ENCODE measurements around the gene PDE9A.
A peak's percentile ranks its signal among the peaks of the same experiment; 100 is the strongest.

PDE9A gene

DNA sequence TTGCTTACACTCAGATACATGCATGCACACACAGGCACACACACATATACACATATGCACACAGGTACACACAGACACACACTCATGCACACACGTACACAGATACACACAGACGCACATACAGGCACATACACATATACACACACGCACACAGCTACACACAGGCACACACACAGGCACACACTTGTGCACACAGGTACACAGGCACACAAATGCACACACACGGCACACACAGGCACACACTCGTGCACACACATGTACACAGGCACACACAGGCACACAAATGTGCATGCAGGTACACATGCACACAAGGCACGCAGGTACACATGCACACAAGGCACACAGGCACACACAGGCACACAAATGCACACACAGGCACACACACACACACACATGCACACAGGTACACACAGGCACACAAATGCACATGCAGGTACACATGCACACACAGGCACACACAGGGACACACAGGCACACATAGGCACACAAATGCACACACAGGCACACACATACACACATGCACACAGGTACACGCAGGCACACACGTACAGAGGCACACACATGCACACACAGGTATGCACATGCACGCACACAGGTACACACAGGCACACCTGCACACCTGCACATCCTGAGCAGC, 115.9 kb downstream of the PDE9A start:
- Mint-ChIP-seq H3K27ac (no peak overlapping the region), H3K27me3 (ENCODE audit: low read depth, poor library complexity) (no peaks in the 10 kb centered on the region), H3K4me1 (peaks cover 17% of the 10 kb centered on the region), H3K4me3 (no peak overlapping the region), H3K36me3 (ENCODE audit: low read depth) (peaks cover 73% of the 10 kb centered on the region), H3K9me3 (peaks cover 6% of the 10 kb centered on the region)
- DNase-seq: no peak
- TF ChIP-seq, protein P1, sequence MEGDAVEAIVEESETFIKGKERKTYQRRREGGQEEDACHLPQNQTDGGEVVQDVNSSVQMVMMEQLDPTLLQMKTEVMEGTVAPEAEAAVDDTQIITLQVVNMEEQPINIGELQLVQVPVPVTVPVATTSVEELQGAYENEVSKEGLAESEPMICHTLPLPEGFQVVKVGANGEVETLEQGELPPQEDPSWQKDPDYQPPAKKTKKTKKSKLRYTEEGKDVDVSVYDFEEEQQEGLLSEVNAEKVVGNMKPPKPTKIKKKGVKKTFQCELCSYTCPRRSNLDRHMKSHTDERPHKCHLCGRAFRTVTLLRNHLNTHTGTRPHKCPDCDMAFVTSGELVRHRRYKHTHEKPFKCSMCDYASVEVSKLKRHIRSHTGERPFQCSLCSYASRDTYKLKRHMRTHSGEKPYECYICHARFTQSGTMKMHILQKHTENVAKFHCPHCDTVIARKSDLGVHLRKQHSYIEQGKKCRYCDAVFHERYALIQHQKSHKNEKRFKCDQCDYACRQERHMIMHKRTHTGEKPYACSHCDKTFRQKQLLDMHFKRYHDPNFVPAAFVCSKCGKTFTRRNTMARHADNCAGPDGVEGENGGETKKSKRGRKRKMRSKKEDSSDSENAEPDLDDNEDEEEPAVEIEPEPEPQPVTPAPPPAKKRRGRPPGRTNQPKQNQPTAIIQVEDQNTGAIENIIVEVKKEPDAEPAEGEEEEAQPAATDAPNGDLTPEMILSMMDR (IDR thresholded peaks at IDR 0.05): no peak

- Mint-ChIP-seq H3K27me3 (ENCODE audit: low read depth, poor library complexity) (no peaks in the 10 kb centered on the region), H3K9me3 (peaks cover 9% of the 10 kb centered on the region), H3K4me1 (peaks cover 17% of the 10 kb centered on the region), H3K36me3 (ENCODE audit: low read depth) (peaks cover 70% of the 10 kb centered on the region), H3K4me3 (no peak overlapping the region), H3K27ac (peak overlapping the region; percentile 83)
- DNase-seq: no peak
- TF ChIP-seq, protein P1 (IDR thresholded peaks at IDR 0.05): no peak
These were observed 116.6 kb downstream of the PDE9A start for GRCh38 chr21:42769820-42770716.

DNA sequence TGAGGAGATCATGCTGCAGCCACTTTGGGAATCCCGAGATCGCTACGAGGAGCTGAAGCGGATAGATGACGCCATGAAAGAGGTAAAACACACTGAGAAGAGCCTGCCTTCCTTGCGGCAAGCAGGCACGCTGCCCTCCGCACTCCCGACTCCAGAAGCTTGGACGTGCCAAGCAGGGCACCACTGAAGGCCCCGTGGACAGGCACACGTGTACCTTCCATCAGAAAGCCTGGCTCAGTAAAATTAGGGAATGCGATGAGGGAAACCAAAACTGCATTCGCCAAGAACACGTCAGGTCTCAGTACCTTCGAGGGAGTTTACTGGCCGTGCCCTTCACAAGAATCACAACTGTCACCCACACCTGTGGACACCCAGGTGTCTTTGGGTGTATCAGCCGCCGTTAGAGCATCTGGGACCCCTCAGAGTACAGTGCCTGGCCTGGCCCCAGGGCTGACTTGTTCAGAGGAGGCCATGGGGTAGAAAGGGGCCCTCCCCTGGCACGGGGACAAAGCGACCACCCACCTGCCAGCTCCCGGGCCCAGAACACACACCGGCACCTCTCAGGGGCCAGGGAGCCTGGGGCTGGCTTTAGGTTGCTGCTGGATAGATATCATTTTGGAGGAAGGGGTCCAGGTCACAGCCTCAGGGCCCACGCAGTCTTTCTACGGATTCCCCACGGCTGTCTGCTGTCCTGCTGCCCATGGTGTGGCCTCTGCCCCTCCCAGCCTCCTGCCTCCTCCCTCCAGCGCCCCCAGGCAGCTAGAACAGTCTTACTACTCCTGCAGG, 117.5 kb downstream of the PDE9A start:
- H3K4me3 Mint-ChIP-seq: no peak overlapping the region
- peaks cover 14% of the 10 kb centered on the region for H3K4me1 Mint-ChIP-seq
- DNase-seq: no peak
- peaks cover 71% of the 10 kb centered on the region for H3K36me3 Mint-ChIP-seq (ENCODE audit: low read depth)
- peaks cover 15% of the 10 kb centered on the region for H3K9me3 Mint-ChIP-seq
- H3K27me3 Mint-ChIP-seq (ENCODE audit: low read depth, poor library complexity): no peaks in the 10 kb centered on the region
- H3K27ac Mint-ChIP-seq: peak overlapping the region; percentile 83
- TF ChIP-seq, protein P1 (IDR thresholded peaks at IDR 0.05): no peak

GRCh38 chr21:42771503-42771805, 118.0 kb downstream of the PDE9A start:
- Mint-ChIP-seq H3K4me1 (peaks cover 9% of the 10 kb centered on the region), H3K27me3 (ENCODE audit: low read depth, poor library complexity) (no peaks in the 10 kb centered on the region), H3K27ac (no peak overlapping the region), H3K9me3 (peaks cover 15% of the 10 kb centered on the region), H3K36me3 (ENCODE audit: low read depth) (peaks cover 71% of the 10 kb centered on the region), H3K4me3 (no peak overlapping the region)
- no peak for DNase-seq
- TF ChIP-seq, protein P1 (IDR thresholded peaks at IDR 0.05): no peak

DNA sequence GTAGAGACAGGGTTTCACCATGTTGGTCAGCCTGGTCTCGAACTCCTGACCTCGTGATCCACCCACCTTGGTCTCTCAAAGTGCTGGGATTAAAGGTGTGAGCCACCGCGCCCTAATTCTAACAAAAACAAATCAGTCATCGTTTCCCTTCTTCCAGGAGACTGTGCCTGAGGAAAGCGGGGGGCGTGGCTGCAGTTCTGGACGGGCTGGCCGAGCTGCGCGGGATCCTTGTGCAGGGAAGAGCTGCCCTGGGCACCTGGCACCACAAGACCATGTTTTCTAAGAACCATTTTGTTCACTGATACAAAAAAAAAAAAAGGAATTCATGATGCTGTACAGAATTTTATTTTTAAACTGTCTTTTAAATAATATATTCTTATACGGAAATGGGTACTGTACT, 121.7 kb downstream of the PDE9A start:
- H3K4me1 Mint-ChIP-seq: peaks cover 15% of the 10 kb centered on the region
- peaks cover 63% of the 10 kb centered on the region for H3K36me3 Mint-ChIP-seq (ENCODE audit: low read depth)
- no peak overlapping the region for H3K27ac Mint-ChIP-seq
- no peak overlapping the region for H3K4me3 Mint-ChIP-seq
- TF ChIP-seq, protein P1 (IDR thresholded peaks at IDR 0.05): no peak
- H3K27me3 Mint-ChIP-seq (ENCODE audit: low read depth, poor library complexity): peaks cover 14% of the 10 kb centered on the region
- no peak for DNase-seq
- H3K9me3 Mint-ChIP-seq: peaks cover 15% of the 10 kb centered on the region

All from nephron progenitor cell (in vitro differentiated cells).